Activated CD4-positive, alpha-beta T cell treated with anti-CD3 and anti-CD28 coated beads, Interleukin-2, Interleukin-6, amounts not matched to agents 100 ng/mL and 50 ng/mL, durations not matched to agents 16 hours and 8 hours (primary cell): ENCODE data around the gene TMEM150C.
"Not testable (repeated sequence)": the region's sequence is repeated elsewhere in the genome, so short reads cannot be mapped to it uniquely, and the experiment has no call there.

Experiments
- DNase-seq: peaks from one replicate; pipeline ENCODE4 v3.0.0-alpha.2; 2020

TMEM150C gene

GRCh38 chr4:82510216-82510615 is 51.6 kb downstream of the TMEM150C start:
- no peak for DNase-seq

- no peak for DNase-seq
Measured at GRCh38 chr4:82508806-82509428, 52.9 kb downstream of the TMEM150C start.

- no peak for DNase-seq
Measured at GRCh38 chr4:82508011-82508410, 53.8 kb downstream of the TMEM150C start.

- no peak for DNase-seq
Measured at GRCh38 chr4:82501154-82501442, 60.7 kb downstream of the TMEM150C start.

- no peak for DNase-seq
Measured at GRCh38 chr4:82500435-82501153, 61.2 kb downstream of the TMEM150C start.

GRCh38 chr4:82499738-82500434 is 61.9 kb downstream of the TMEM150C start:
- no peak for DNase-seq

GRCh38 chr4:82496349-82496748 is 65.4 kb downstream of the TMEM150C start:
- DNase-seq = no peak

GRCh38 chr4:82495666-82496065 is 66.1 kb downstream of the TMEM150C start:
- no peak for DNase-seq

GRCh38 chr4:82493721-82494425 is 67.9 kb downstream of the TMEM150C start:
- DNase-seq = no peak

GRCh38 chr4:82491251-82491960 is 70.4 kb downstream of the TMEM150C start:
- no peak for DNase-seq

GRCh38 chr4:82489987-82490386 is 71.8 kb downstream of the TMEM150C start:
- no peak for DNase-seq

GRCh38 chr4:82489076-82489475 is 72.7 kb downstream of the TMEM150C start:
- no peak for DNase-seq

GRCh38 chr4:82484996-82485783 is 76.6 kb downstream of the TMEM150C start:
- DNase-seq = no peak

GRCh38 chr4:82482387-82482786 is 79.4 kb downstream of the TMEM150C start:
- no peak for DNase-seq

GRCh38 chr4:82481506-82481840 is 80.3 kb downstream of the TMEM150C start:
- DNase-seq = no peak

- no peak for DNase-seq
Measured at GRCh38 chr4:82480771-82481505, 80.8 kb downstream of the TMEM150C start.

- no peak for DNase-seq
Measured at GRCh38 chr4:82479562-82479961, 82.2 kb downstream of the TMEM150C start.

GRCh38 chr4:82477469-82477868 is 84.3 kb downstream of the TMEM150C start:
- not testable (repeated sequence) for DNase-seq

- DNase-seq = not testable (repeated sequence)
Measured at GRCh38 chr4:82475931-82476330, 85.9 kb downstream of the TMEM150C start.

GRCh38 chr4:82473621-82474164 is 88.1 kb downstream of the TMEM150C start:
- no peak for DNase-seq

GRCh38 chr4:82473080-82473479 is 88.7 kb downstream of the TMEM150C start:
- DNase-seq = not testable (repeated sequence)
